HEK293T (cell line): ENCODE data around the gene ASB16.

Experiments
- BHLHE40 ChIP-seq: fragments of 450-650 bp; IDR thresholded peaks from 2 replicates; pipeline ENCODE4 v1.6.1; 2016; ENCODE audit warnings: mild to moderate bottlenecking, moderate library complexity, borderline replicate concordance
- ELF4 ChIP-seq: fragments of 450-650 bp; IDR thresholded peaks from 2 replicates; pipeline ENCODE4 v1.6.1; 2017; ENCODE audit warnings: antibody characterized with exemption
- FOXA1 ChIP-seq: fragments of 450-650 bp; IDR thresholded peaks from 2 replicates; pipeline ENCODE4 v1.6.1; 2016; ENCODE audit warnings: mild to moderate bottlenecking
- FOXK2 ChIP-seq: fragments of 450-650 bp; IDR thresholded peaks from 2 replicates; pipeline ENCODE4 v1.6.1; 2016; ENCODE audit warnings: mild to moderate bottlenecking
- LEF1 ChIP-seq: fragments of 450-650 bp; IDR thresholded peaks from 2 replicates; pipeline ENCODE4 v1.6.1; 2017; ENCODE audit warnings: mild to moderate bottlenecking, borderline replicate concordance
- NFRKB ChIP-seq: fragments of 450-650 bp; IDR thresholded peaks from 2 replicates; pipeline ENCODE4 v1.6.1; 2016; ENCODE audit warnings: mild to moderate bottlenecking, moderate library complexity
- SP1 ChIP-seq: fragments of 450-650 bp; IDR thresholded peaks from 2 replicates; pipeline ENCODE4 v1.6.1; 2017
- SUZ12 ChIP-seq: fragments of 450-650 bp; IDR thresholded peaks from 2 replicates; pipeline ENCODE4 v1.6.1; 2016; ENCODE audit warnings: mild to moderate bottlenecking
- ZNF384 ChIP-seq: fragments of 450-650 bp; IDR thresholded peaks from 2 replicates; pipeline ENCODE4 v1.6.1; 2016
- TF ChIP-seq, protein P1 (sequence below): fragments of 450-650 bp; IDR thresholded peaks from 2 replicates; pipeline ENCODE4 v1.6.1; 2016

DNA sequence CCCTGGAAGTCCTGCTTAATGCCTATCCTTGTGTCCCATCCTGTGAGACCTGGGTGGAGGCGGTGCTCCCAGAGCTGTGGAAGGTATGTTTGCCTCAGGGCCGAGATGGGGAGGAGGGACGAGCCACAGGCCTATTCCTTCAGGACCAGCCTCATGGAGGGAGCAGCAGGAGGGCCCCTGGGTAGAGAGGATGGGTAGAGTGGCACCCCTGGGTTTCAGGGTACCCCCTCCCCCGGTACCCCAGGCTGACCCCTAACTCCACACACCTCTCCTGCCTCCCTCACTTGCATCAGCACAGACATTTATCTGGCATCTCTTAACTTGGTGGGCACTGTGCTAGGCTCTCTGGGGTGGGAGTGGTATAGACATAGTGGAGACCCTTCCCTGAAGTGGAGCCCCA, 7.1 kb downstream of the ASB16 start:
- TF ChIP-seq FOXK2: no peak
- TF ChIP-seq SP1: no peak
- TF ChIP-seq NFRKB: no peak
- TF ChIP-seq SUZ12: no peak
- TF ChIP-seq BHLHE40: no peak
- TF ChIP-seq, protein P1, sequence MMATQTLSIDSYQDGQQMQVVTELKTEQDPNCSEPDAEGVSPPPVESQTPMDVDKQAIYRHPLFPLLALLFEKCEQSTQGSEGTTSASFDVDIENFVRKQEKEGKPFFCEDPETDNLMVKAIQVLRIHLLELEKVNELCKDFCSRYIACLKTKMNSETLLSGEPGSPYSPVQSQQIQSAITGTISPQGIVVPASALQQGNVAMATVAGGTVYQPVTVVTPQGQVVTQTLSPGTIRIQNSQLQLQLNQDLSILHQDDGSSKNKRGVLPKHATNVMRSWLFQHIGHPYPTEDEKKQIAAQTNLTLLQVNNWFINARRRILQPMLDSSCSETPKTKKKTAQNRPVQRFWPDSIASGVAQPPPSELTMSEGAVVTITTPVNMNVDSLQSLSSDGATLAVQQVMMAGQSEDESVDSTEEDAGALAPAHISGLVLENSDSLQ: no peak
- TF ChIP-seq ELF4: no peak
- no peak for TF ChIP-seq ZNF384
- TF ChIP-seq LEF1: no peak
- TF ChIP-seq FOXA1: no peak
